Smooth muscle cell of the brain vasculature (primary cell): ENCODE data around the gene VANGL2.
A peak's percentile ranks its signal among the peaks of the same experiment; 100 is the strongest.

ENCODE experiments used
- DNase-seq: peaks from one replicate; pipeline ENCODE4 v3.0.0-alpha.2; 2012; ENCODE audit warnings: low read depth, low spot score

The VANGL2 gene

GRCh38 chr1:160427625-160428024 lies 27.3 kb downstream of the VANGL2 start:
- peak; percentile 69 for DNase-seq

DNA sequence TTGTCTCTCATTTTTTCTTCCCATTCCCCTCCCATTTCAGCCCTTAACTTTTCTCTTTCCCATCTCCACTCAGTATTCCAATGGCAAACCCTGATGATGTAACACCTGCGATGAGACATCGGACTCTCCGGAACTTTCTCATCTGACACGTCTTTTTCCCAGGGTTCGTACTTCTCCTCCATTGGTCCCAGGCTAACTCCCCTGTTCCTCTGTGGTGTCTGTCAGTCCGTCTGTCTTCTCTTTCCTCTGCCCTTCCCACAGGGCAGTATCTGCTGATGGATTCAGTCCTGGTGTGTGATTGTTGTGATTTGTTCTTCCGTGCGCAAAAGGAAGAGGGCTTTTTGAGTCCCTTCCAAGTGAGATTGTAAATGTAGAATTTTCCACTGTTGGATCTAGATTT lies 27.7 kb downstream of the VANGL2 start:
- DNase-seq = no peak

- DNase-seq = peak; percentile 35
Measured at GRCh38 chr1:160428655-160429054, 28.3 kb downstream of the VANGL2 start.

GRCh38 chr1:160429125-160429561 lies 28.8 kb downstream of the VANGL2 start:
- DNase-seq = no peak

DNA sequence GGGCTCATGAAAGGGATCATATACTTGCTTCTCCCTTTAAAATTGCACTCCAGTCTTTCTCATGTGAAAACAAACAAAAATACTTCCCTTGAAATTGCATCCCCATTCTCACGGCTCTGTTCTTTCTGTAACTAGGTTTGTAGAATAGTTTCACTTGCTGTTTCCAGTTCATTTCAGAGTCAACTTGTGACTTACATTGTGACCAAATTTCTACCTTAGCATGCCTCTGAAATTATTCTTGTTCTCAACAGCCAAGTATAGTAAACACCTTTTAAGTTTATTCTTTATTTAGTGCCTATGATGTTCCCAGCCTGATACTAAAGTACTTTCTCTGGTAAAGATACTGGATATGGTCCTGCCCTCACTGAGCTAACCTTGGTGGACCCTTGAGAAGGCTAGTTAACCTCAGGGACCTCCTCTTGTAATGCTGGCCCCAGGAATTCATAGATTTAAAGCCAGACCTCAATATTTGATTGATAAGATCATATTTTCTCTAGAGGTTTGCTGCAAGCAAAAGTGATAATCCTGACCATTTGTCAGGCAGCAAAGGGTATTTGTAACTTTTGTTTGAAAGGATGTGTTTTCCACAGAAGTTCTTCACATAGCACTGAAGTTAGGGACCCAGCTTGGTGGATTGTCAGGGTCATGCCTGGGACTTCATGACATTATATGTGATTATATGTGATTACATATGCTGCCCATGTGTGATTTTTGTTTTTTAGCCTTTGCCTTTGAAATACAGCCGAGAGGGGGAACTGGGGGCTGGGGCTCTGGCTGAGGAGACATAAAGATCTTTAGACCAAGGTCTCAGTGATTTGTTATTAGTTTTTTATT lies 29.6 kb downstream of the VANGL2 start:
- no peak for DNase-seq

- DNase-seq = no peak
Measured at GRCh38 chr1:160431006-160431405, 30.6 kb downstream of the VANGL2 start.

- DNase-seq = no peak
Measured at GRCh38 chr1:160431571-160431970, 31.2 kb downstream of the VANGL2 start.

DNA sequence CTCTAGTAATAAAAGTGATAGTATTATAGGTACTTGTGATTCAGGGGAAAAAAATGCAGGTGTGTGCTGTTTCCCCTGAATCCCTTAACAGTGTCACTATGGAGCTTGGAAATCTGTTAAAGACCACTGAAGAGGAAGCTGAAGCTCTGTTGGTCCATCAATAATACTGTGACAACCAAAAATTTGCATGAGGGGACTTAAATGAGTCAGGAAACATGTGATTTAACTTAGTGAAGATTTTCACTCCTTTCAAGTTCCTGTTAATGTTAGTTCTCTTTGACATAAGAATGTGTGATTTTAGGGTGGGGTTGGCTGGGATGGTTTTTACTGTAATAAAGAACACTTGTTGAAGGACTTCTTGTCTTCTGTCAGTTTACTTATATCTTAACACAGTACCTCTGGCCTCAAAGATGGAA lies 32.0 kb downstream of the VANGL2 start:
- no peak for DNase-seq

GRCh38 chr1:160436966-160437365 lies 36.6 kb downstream of the VANGL2 start:
- DNase-seq = no peak

DNA sequence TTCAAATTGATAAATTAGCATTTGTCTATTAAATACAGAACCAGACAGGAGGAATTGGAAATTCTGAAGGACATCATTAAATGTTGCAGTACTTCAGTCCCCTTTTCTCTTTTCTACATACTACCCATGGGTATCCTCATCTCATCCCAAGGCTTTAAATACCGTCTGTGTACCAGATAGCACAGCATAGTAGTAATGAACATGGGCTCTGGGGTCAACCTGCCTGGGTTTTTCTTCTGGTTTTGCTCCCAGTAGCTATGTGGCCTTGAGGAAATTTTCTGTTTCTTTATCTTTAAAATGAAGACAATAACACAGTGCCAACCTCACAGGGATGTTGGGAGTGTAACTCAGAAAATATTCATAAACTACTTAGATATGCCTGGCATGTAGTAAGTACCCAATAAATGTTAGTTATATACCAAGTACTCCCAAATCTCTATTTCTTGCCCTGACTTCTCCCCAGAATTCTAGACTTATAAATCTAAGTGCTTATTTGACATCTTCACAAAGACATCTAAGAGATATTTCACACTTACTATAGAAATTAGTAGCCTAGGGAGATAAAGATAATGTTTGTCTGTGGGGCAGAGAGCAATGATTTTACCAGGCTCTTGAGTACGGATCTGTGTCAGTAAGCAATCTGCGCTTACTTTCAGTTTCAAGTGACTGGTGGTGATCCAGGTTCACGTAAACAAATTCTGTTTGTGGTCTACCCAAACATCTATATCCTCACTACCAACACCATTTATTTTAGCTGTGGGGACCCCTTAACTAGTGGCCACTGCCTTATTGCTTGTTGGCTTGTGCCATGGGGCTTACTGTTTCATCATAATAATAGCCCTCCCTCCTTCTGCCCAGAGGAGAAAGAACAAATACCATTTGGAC lies 37.3 kb downstream of the VANGL2 start:
- no peak for DNase-seq

GRCh38 chr1:160438317-160438918 lies 38.1 kb downstream of the VANGL2 start:
- no peak for DNase-seq

DNA sequence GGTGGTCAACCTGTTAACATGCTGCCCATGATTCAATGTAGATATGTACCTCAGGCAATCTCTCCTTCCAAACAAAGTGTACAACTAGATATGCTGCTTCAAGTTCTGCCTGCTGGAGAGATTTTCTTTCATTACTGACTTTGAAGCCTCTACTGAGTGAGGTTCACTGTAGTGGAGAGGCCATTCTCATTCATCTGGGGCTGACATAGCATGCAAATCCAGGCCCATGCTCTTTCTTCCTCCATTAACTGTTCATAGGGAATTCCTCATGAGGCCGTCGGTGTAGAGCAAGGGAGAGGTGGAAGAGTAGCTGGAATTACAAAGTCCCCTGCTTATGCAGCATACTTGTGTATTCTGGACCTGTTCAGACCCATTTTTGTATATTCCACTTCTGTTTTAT lies 38.6 kb downstream of the VANGL2 start:
- no peak for DNase-seq

DNA sequence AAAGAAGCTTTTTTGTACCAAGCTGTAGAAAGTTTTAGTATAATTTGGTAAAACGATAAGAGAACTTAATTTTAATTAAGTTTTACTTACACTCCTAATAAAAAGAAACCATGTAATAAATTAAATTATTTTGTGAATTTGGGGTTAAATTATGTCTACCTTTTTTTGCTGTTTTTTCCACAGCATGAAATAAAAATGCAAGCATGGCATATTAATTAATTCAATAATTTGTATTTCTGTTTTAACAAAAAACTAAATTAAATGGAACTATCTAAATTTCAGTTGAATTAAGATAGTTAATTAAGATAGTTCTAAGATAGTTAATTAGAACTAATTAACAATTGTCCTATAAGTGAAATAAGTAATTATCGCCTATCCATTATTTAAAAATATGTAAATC lies 39.4 kb downstream of the VANGL2 start:
- DNase-seq = no peak

DNA sequence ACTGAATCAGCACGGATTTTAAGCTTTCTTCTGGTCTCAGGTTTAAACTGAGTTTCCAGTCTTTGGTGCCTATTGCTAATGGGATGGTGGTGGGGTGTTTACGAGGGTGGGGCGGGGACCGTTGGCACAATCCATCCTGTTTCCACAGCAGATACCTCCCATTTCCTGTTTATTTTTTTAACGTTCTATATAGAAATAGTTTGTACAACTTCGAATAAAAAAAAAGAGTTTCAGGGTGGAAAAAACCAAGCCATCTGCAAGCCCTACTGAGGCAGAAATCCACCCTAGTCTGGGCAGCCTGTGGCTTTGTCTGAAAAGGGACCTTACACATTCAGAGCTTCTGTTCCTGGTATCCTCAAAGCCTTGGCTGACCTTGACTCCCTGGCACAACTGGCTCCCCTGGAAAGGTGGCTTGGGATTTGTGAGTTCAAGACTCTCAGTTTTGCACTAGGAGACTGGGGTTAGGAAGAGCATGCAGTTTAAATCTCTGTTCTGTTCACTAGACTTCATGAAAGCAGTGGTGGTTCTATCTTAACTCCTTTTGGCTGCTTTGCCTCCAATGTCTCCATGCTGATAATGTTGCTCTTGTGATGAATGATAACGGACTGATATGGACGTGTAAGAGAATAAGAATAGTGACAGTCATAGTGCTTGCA lies 46.7 kb downstream of the VANGL2 start:
- no peak for DNase-seq

GRCh38 chr1:160449494-160449893 lies 49.1 kb downstream of the VANGL2 start:
- no peak for DNase-seq

DNA sequence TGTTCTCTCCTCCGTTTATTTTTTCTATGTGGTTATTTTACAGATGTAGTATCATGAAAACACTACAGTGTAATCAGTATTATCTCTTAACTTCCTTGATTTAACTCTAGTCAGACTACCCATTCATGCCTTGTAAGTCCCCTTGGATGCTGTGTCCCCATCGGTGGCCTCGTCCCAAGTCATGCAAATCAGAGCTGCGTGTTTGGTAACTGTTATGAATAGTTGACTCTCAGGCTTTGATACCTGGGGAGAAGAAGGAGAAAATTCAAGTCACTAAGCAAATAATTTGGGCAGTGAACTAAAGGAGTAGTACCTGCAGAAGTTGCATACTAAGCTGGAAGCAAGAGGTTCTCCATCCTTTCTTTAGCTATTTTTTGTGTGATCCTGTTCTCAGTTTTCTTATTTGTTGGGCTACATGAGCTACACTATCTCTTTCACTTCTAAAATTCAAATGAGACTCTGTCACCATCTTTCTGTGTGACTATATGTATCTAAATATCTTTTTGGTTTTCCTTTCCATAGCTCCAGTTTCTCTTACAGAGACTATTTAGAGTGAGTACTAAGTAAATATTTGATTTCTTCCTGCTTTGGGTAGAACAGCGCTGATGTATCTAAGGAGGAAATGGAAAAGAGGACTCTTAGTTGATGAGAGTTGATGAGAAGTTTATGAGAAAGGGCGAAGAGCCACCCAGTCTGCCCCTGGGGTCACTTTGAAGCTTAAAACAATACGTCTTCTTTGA lies 50.9 kb downstream of the VANGL2 start:
- DNase-seq = no peak

GRCh38 chr1:160451859-160452232 lies 51.5 kb downstream of the VANGL2 start:
- DNase-seq = no peak

DNA sequence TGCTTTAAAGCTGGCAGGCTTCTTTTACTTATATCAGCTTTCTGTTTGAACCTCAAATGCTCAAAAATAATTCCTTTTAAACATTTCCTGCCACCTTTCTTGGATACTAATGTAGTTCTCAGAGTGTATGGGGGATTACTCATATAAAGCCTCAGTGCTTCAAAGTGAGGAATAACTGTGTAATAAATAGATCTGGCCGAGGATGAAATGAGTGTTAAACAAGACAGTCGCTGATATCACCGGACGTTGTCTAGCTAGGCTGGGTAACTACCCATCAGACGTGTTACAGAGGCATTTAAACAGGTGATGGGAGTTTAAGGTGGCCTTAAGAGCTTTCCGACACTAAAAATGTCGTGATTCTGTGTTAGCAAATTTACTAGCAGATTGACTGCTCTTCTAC lies 53.1 kb downstream of the VANGL2 start:
- DNase-seq = no peak

- DNase-seq = no peak
Measured at GRCh38 chr1:160454371-160455152, 54.2 kb downstream of the VANGL2 start.

DNA sequence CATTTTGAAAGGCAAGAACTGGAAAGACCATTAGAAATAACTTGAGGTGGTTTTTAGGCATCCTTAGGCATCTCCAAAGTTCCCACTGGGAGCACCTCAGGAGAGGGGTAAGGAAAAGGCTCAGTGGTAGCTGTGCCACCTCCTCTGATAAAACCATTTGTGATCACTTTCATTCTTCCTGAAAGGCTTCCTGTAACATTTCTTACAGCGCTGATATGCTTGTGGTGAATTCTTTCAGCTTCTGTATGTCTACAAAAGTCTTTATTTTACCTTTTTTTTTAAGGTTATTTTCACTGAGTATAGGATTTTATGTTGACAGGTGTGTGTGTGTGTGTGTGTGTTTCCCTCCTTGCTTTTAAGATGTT lies 54.8 kb downstream of the VANGL2 start:
- no peak for DNase-seq
